ENCODE measurements around the gene CASP10.
A peak's percentile ranks its signal among the peaks of the same experiment; 100 is the strongest.

CASP10 gene

DNA sequence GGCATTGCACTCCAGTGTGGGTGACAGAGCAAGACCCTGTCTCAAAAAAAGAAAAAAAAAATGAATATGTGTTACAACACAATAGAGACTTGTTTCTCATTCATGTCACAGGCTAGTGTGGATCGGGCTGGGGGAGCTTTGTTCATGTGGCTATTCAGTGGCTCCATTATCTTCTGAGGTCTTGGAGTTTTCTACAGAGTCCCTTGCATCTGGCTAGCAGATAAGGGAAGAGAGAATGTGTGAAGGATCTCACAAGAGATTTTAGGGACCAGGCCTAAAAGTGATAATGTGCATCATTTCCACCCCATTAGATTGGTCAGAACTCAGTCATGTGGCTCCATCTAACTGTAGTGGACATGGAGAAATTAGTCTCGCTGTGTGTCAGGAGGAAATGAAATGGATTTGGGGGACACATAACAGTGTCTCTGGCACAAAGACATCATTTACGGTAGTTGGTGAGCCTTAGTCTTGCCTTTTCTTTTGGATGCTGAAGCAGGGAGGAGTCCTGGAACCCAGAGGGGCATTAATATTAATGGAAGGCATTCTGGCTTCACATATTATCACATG is 32.4 kb upstream of the CASP10 start:
- Histone ChIP-seq H3K27me3 (replicated peaks; ENCODE audit: control insufficient read depth, insufficient read depth, low read length) (no peaks in the 10 kb centered on the region), H3K36me3 (ENCODE audit: control insufficient read depth, insufficient read depth, low read length) (peaks cover 32% of the 10 kb centered on the region), H3K4me3 (replicated peaks; ENCODE audit: low read depth, low read length) (no peak overlapping the region)
- DNase-seq (ENCODE audit: extremely low read depth, insufficient read length), result no peak
- TF ChIP-seq, protein P1, sequence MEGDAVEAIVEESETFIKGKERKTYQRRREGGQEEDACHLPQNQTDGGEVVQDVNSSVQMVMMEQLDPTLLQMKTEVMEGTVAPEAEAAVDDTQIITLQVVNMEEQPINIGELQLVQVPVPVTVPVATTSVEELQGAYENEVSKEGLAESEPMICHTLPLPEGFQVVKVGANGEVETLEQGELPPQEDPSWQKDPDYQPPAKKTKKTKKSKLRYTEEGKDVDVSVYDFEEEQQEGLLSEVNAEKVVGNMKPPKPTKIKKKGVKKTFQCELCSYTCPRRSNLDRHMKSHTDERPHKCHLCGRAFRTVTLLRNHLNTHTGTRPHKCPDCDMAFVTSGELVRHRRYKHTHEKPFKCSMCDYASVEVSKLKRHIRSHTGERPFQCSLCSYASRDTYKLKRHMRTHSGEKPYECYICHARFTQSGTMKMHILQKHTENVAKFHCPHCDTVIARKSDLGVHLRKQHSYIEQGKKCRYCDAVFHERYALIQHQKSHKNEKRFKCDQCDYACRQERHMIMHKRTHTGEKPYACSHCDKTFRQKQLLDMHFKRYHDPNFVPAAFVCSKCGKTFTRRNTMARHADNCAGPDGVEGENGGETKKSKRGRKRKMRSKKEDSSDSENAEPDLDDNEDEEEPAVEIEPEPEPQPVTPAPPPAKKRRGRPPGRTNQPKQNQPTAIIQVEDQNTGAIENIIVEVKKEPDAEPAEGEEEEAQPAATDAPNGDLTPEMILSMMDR (IDR thresholded peaks at IDR 0.05; ENCODE audit: insufficient read depth, low read length, poor library complexity, severe bottlenecking), result no peak

DNA sequence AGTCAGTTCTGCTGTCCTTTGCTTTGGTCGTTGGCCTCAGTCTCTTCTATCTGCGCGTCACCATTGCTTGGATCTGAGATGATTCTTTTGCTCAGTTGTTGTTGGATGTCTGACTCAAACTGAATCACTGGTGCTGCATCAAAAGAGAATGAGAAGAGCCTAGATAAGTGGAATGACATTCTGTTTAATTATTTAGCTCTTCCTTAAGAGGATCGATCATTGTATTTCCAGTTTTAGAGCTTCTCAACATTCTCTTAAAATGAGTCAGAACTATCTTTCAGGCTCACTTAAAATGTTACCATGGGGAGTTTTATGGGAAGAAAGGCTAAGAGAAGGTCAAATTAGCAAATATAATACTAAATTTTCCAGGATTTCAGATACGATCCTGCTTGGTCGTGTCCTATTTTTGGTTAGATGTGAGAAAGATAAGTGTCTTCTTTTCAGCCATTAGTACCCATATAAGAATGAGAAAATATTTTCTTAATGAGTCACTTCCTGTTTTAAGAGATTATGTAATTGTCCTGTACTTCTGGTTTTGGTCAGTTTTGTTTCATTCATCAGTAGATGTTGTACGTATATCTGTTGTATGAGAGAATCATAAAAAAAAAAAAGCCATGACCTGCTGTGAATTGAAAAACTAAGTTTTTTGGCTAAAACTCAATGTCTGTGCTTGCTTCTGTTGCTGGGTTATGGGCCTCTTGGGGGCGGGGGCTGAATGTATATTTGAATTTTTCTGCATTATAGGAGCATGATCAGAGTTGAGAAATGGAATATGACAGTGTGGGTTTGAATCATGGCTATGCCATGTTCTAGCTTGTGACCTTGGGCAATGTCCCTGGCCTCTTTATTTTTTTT is 31.6 kb upstream of the CASP10 start:
- Histone ChIP-seq H3K4me3 (replicated peaks; ENCODE audit: low read depth, low read length) (no peak overlapping the region), H3K27me3 (replicated peaks; ENCODE audit: control insufficient read depth, insufficient read depth, low read length) (no peaks in the 10 kb centered on the region), H3K36me3 (ENCODE audit: control insufficient read depth, insufficient read depth, low read length) (peaks cover 34% of the 10 kb centered on the region)
- TF ChIP-seq, protein P1 (IDR thresholded peaks at IDR 0.05; ENCODE audit: insufficient read depth, low read length, poor library complexity, severe bottlenecking), result no peak
- DNase-seq (ENCODE audit: extremely low read depth, insufficient read length), result peak; percentile 48

DNA sequence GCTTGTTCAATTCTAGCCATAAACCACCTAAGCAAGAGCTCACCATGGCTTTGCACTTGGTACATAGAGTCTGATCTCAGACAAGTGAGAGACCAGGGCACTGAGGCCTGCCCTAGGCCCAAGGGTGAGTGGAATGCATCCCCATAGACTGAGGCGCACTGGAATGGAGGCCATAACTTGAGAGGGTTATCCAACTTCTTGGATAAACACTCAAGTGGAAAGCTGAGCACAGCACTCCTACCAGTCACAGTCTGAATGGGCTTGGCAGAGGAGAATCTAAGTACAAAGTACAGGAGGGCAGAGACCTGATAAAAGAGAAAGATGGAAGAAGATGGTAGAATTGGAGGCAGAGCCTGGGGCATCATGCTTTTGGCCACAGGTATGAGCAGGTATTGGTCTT is 30.4 kb upstream of the CASP10 start:
- Histone ChIP-seq H3K4me3 (replicated peaks; ENCODE audit: low read depth, low read length) (no peak overlapping the region), H3K27me3 (replicated peaks; ENCODE audit: control insufficient read depth, insufficient read depth, low read length) (no peaks in the 10 kb centered on the region), H3K36me3 (ENCODE audit: control insufficient read depth, insufficient read depth, low read length) (peaks cover 34% of the 10 kb centered on the region)
- no peak for DNase-seq (ENCODE audit: extremely low read depth, insufficient read length)
- TF ChIP-seq, protein P1 (IDR thresholded peaks at IDR 0.05; ENCODE audit: insufficient read depth, low read length, poor library complexity, severe bottlenecking), result no peak

DNA sequence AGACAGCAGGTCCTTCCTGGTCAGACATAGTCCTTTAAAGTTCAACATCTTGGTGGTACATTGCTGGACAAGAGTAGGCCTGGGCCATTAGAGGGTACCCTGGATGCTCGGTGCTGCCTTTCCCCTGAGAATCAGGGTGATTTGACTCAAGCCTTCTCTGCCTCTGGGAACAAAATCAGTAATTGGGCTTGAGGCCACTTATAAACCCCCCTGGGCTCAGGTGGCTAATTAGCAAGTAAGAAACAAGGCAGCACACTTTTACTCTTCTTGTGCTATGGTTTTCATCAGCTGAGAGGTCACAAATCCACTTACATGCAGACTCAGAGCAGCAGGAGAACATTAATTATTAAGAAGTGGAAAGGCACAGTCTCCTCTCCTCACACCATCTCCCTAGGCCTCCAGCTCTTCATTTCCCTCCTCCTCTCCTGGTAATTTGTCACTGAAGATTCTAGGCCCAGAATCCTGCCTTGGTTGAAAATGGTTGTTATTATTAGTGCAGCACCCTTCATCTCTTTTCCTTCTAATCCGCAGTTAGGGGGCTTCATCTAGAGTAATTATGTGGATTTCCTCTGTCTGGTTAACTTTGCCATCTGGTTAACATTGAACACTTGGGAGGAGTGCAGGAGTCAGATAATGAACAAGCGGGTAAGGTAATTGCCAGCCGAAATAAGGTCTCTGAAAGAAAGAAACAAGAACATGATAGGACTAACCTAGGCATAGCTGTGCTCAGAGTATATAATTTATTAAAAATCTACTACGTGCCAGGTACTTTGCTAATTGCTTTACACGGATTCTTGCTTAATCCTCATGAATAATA is 29.7 kb upstream of the CASP10 start:
- TF ChIP-seq, protein P1 (IDR thresholded peaks at IDR 0.05; ENCODE audit: insufficient read depth, low read length, poor library complexity, severe bottlenecking), result no peak
- DNase-seq (ENCODE audit: extremely low read depth, insufficient read length), result no peak
- peaks cover 39% of the 10 kb centered on the region for H3K36me3 ChIP-seq (ENCODE audit: control insufficient read depth, insufficient read depth, low read length)

DNA sequence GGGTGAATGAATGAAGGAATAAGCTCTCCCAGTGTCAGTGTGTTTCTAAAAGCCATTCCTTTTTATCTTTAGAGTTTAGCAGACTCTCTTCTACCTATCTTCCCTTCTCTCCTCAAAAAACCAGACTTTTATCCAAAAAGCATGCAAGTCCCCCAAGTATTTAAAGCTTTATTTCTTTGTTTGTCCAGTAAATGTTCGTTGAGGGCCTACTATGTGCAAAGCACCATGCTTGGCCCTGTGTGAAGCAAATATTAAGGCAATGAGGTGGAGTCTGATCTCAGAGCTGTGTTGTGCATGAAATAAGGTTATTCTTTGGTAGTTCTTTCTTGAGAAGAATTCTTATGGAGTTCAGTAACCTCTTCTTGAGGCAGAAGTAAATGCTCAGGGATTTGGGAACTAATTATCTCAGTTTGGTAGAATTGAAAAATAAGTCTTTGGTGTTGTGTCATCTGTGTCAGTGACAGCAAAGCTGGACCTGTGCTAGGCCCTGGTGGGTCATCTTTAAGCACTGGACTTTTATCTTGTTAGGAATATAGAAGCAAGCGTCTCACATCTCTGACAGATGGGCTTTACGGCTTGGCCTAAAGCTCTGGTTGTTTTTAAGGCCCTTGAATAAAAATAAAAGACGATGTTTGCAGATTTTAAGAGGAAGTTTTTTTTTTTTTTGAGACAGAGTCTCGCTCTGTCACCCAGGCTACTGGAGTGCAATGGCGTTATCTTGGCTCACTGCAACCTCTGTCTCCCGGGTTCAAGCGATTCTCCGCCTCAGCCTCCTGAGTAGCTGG is 28.1 kb upstream of the CASP10 start:
- Histone ChIP-seq H3K27me3 (replicated peaks; ENCODE audit: control insufficient read depth, insufficient read depth, low read length) (no peaks in the 10 kb centered on the region), H3K4me3 (replicated peaks; ENCODE audit: low read depth, low read length) (no peak overlapping the region), H3K36me3 (ENCODE audit: control insufficient read depth, insufficient read depth, low read length) (peaks cover 33% of the 10 kb centered on the region)
- no peak for DNase-seq (ENCODE audit: extremely low read depth, insufficient read length)
- TF ChIP-seq, protein P1 (IDR thresholded peaks at IDR 0.05; ENCODE audit: insufficient read depth, low read length, poor library complexity, severe bottlenecking), result no peak

More for the DNA sequence above, 29.7 kb upstream of the CASP10 start:
- no peak overlapping the region for H3K4me3 ChIP-seq (replicated peaks; ENCODE audit: low read depth, low read length)
- no peaks in the 10 kb centered on the region for H3K27me3 ChIP-seq (replicated peaks; ENCODE audit: control insufficient read depth, insufficient read depth, low read length)

All from GM06990 (cell line).